Measurements from ENCODE around the gene GRM7.

GRM7 gene

DNA sequence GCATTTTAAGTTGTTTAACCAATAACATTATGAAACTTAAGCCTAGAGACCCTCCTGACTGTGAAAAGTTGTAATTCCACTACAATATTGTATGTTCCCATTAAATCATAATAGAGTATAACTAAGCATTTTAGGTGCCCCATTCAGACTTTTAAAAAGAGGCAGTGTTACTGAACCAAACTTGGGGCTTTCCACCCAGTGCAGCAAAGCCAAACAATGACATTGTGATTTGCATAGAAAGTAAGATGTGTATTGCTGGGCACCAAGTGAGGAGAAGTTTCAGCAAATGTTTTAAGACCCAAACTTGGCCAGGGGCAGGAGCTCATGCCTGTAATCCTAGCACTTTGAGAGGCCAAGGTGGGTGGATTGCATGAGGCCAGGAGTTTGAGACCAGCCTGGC lies 706.2 kb downstream of the GRM7 start:
- H3K4me3 ChIP-seq (replicated peaks; ENCODE audit: insufficient read depth, low read length): no peak overlapping the region
- no peak for DNase-seq (ENCODE audit: low read depth in 1 of 2, low spot score in 1 of 2)
- H3K27ac ChIP-seq (replicated peaks): no peak overlapping the region
- H3K27me3 ChIP-seq (ENCODE audit: insufficient read depth, poor library complexity, severe bottlenecking): no peaks in the 10 kb centered on the region
- TF ChIP-seq REST (IDR thresholded peaks at IDR 0.05; ENCODE audit: insufficient replicate concordance, low read depth): no peak
- TF ChIP-seq POLR2AphosphoS5 (IDR thresholded peaks at IDR 0.05; ENCODE audit: low read depth): no peak
- TF ChIP-seq SPI1 (IDR thresholded peaks at IDR 0.05; ENCODE audit: borderline replicate concordance, low read depth): no peak
- TF ChIP-seq, protein P1, sequence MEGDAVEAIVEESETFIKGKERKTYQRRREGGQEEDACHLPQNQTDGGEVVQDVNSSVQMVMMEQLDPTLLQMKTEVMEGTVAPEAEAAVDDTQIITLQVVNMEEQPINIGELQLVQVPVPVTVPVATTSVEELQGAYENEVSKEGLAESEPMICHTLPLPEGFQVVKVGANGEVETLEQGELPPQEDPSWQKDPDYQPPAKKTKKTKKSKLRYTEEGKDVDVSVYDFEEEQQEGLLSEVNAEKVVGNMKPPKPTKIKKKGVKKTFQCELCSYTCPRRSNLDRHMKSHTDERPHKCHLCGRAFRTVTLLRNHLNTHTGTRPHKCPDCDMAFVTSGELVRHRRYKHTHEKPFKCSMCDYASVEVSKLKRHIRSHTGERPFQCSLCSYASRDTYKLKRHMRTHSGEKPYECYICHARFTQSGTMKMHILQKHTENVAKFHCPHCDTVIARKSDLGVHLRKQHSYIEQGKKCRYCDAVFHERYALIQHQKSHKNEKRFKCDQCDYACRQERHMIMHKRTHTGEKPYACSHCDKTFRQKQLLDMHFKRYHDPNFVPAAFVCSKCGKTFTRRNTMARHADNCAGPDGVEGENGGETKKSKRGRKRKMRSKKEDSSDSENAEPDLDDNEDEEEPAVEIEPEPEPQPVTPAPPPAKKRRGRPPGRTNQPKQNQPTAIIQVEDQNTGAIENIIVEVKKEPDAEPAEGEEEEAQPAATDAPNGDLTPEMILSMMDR (IDR thresholded peaks at IDR 0.05; ENCODE audit: insufficient read depth, low read length): no peak
- TF ChIP-seq GABPA (IDR thresholded peaks at IDR 0.05; ENCODE audit: low read depth): no peak

- no peak for TF ChIP-seq POLR2AphosphoS5 (IDR thresholded peaks at IDR 0.05; ENCODE audit: low read depth)
- TF ChIP-seq SPI1 (IDR thresholded peaks at IDR 0.05; ENCODE audit: borderline replicate concordance, low read depth): no peak
- no peak for TF ChIP-seq GABPA (IDR thresholded peaks at IDR 0.05; ENCODE audit: low read depth)
- TF ChIP-seq, protein P1 (IDR thresholded peaks at IDR 0.05; ENCODE audit: insufficient read depth, low read length): no peak
- TF ChIP-seq REST (IDR thresholded peaks at IDR 0.05; ENCODE audit: insufficient replicate concordance, low read depth): no peak
- no peak for DNase-seq (ENCODE audit: low read depth in 1 of 2, low spot score in 1 of 2)
- no peak overlapping the region for H3K4me3 ChIP-seq (replicated peaks; ENCODE audit: insufficient read depth, low read length)
- H3K27ac ChIP-seq (replicated peaks): no peak overlapping the region
- no peaks in the 10 kb centered on the region for H3K27me3 ChIP-seq (ENCODE audit: insufficient read depth, poor library complexity, severe bottlenecking)
Observed at GRCh38 chr3:7568526-7569184, 707.7 kb downstream of the GRM7 start.

GRCh38 chr3:7573330-7573729 lies 712.4 kb downstream of the GRM7 start:
- DNase-seq (ENCODE audit: low read depth in 1 of 2, low spot score in 1 of 2): no peak
- Histone ChIP-seq H3K4me3 (replicated peaks; ENCODE audit: insufficient read depth, low read length) (no peak overlapping the region), H3K27ac (replicated peaks) (no peak overlapping the region), H3K27me3 (ENCODE audit: insufficient read depth, poor library complexity, severe bottlenecking) (no peaks in the 10 kb centered on the region)
- TF ChIP-seq, protein P1 (IDR thresholded peaks at IDR 0.05; ENCODE audit: insufficient read depth, low read length): no peak
- no peak for TF ChIP-seq REST (IDR thresholded peaks at IDR 0.05; ENCODE audit: insufficient replicate concordance, low read depth)
- TF ChIP-seq POLR2AphosphoS5 (IDR thresholded peaks at IDR 0.05; ENCODE audit: low read depth): no peak
- no peak for TF ChIP-seq SPI1 (IDR thresholded peaks at IDR 0.05; ENCODE audit: borderline replicate concordance, low read depth)
- TF ChIP-seq GABPA (IDR thresholded peaks at IDR 0.05; ENCODE audit: low read depth): no peak

Measured in HL-60 (cell line).